Stimulated activated naive CD8-positive, alpha-beta T cell treated with anti-CD3 and anti-CD28 coated beads, Interleukin-15, Interleukin-2, amounts not matched to agents 100 ng/mL and 50 ng/mL, for 24 hours (primary cell): Measurements from ENCODE around the gene TFEB.

Experiments
- H3K27ac Mint-ChIP-seq: one replicate; pipeline ENCODE4 v1.8.0; 2021; ENCODE audit warnings: mild to moderate bottlenecking, mixed read lengths
- H3K27me3 Mint-ChIP-seq: one replicate; pipeline ENCODE4 v1.8.0; 2021; ENCODE audit warnings: mixed read lengths
- H3K36me3 Mint-ChIP-seq: one replicate; pipeline ENCODE4 v1.8.0; 2021; ENCODE audit warnings: low read depth, mixed read lengths
- H3K4me1 Mint-ChIP-seq: one replicate; pipeline ENCODE4 v1.8.0; 2021; ENCODE audit warnings: low read depth, mixed read lengths
- H3K4me3 Mint-ChIP-seq: one replicate; pipeline ENCODE4 v1.8.0; 2021; ENCODE audit warnings: mild to moderate bottlenecking, mixed read lengths
- H3K9me3 Mint-ChIP-seq: one replicate; pipeline ENCODE4 v1.8.0; 2021; ENCODE audit warnings: mixed read lengths

TFEB gene

DNA sequence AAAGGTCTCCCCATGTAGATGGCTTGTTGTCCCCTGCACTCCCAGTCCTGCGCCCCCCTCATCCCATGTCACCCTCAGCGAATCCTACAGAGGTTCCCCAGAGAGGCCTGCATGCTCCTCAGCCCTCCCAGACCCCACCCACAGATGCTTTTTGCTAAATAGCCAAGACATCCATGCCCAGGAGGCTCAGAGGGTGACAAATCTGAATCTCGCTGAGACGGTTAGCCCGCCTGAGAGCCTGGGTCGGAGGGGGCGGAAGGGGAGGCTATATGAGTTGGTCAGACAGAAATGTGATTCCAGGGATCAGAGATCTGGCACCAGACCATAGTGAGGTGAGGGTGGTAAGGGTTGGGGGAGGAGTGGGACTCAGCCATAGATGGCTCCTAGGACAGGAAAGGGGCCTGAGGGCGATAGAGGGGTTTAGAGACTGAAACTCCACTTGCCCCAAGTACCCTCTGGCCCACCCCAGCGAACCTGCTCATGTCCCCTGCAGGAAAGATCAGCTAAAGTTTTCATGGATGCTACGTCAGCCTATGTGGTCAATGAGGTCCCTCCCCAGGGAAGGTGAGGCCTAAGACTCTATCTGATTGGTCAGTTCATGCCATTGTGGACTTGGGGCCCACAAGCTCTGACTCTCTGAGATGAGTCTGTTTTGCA, 33.2 kb downstream of the TFEB start:
- no peak overlapping the region for H3K4me3 Mint-ChIP-seq
- peaks cover 37% of the 10 kb centered on the region for H3K4me1 Mint-ChIP-seq
- no peaks in the 10 kb centered on the region for H3K9me3 Mint-ChIP-seq
- no peaks in the 10 kb centered on the region for H3K36me3 Mint-ChIP-seq
- H3K27me3 Mint-ChIP-seq = no peaks in the 10 kb centered on the region
- H3K27ac Mint-ChIP-seq = no peak overlapping the region

DNA sequence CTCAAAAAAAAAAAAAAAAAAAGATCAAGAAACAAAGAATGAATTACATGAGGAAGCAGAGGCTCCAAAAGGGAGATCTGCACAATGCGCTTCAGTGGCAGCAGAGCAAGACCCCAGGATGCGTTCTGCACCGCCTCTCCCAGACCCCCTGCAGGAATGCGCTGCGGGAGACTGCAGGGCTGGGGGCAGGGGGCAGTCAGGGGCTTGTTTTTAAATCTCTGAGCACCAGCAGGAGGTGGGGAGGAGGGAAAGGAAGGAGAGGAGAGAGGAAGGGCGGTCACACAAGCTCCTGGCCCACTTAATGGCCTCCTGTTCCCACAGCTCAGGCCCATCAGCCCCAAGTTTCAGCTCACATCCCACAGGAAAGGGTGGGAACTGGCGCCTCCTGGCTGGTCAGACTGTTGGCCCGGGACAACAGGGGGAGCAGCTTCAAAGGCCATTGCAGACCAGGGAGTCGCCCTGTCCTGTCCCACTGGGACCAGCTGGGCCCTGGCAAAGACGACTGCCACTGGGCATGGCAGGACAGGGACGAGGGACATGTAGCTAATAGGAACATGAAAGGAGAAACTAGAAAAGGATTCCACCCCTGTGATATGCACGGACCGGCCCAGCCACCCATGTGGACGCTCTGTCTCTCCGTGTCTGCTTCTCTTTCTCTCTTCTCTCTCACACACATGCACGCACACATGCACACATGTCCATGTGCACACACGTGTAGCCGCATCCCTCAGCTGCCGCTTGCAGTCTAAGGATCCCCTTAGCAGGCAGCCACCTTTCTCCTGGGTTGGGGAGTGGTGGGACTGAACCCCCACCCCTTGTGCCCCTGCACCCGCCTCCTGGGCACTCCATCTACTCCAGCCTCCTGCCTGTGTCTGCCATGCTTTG, 34.7 kb downstream of the TFEB start:
- Mint-ChIP-seq H3K36me3 (no peaks in the 10 kb centered on the region), H3K4me1 (peaks cover 22% of the 10 kb centered on the region), H3K9me3 (no peaks in the 10 kb centered on the region), H3K27ac (no peak overlapping the region), H3K4me3 (no peak overlapping the region), H3K27me3 (no peaks in the 10 kb centered on the region)

DNA sequence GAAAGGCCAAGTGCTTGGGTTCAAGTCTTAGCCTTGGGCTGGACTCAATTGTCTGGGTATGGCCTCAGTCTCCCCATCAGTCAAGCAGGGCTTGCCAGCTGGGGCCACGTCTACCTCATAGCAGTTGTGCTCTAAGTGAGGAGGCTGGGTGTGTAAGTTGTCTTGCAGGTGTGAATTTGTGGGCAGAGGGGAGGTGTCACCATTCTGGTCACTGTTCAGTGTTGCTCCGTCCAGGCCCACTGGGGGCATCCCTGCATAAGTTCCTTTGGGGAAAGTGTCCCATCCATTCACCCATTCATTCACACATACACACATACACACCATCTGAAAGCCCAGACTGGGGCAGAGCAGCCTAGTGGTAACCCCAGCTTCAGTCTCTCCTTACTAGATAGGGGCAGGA, 36.3 kb downstream of the TFEB start:
- no peaks in the 10 kb centered on the region for H3K9me3 Mint-ChIP-seq
- no peaks in the 10 kb centered on the region for H3K27me3 Mint-ChIP-seq
- H3K27ac Mint-ChIP-seq = no peak overlapping the region
- no peaks in the 10 kb centered on the region for H3K36me3 Mint-ChIP-seq
- peaks cover 6% of the 10 kb centered on the region for H3K4me1 Mint-ChIP-seq
- H3K4me3 Mint-ChIP-seq = no peak overlapping the region

DNA sequence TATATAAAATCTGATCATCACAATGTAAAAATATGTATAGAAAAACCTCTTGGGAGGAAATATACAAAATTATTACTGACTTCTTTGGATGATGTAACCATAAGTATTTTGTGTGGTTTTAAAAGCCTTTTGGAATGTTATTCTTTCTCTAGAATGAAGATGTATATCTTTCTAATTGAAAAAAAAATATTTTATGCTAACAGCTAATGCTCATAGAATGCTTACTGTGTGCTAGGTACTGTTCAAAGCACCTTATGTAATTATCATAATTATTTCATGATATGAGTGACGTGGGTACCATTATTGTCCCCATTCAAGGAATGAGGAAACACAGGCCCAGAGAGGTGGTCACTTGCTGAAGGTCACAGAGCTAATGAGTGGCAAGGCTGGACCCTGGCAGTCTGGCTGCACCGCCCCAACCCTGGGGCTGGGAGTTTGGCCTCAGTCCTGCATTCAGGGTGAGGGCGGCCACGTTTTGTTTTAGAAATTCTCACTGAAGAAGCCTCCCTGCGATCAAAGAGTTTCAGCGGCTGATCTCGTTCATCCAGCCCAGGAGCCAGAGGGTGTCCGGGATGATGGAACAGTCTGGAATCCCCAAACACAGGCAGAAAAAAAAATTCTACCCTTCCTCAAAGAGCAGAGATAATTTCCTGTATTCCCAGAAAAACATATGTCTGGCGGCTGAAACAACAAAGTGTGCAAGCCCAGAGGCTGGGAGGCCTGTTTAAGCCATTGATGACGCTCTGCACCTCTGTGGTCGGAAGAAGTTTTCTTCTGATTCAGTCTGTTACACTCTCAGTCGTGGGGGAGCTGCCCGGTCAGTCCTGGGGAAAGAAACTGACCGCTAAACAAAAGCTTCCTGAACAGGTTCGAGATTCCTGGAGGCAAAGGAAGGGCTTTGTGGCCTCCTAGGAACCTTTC, 37.3 kb downstream of the TFEB start:
- H3K9me3 Mint-ChIP-seq = no peaks in the 10 kb centered on the region
- peak overlapping the region; percentile 8 for H3K27ac Mint-ChIP-seq
- peaks cover 6% of the 10 kb centered on the region for H3K4me1 Mint-ChIP-seq
- no peaks in the 10 kb centered on the region for H3K36me3 Mint-ChIP-seq
- H3K4me3 Mint-ChIP-seq = no peak overlapping the region
- H3K27me3 Mint-ChIP-seq = no peaks in the 10 kb centered on the region

DNA sequence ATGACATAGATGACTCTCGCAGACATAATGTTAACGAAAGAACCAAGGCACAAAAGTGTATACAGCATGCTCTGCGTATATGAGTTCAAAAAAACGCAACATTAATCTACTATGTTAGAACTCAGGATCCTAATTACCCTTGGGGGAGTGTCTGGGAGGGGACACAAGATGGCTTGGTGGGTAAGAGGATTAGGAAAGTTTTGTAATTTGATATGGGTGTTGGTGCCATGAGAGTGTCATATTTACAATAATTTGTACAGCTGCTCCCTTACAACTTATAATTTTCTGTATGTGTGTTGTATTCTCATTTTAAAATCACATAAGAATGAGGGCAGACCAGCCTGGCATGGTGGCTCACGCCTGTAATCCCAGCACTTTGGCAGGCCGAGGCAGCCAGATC, 38.6 kb downstream of the TFEB start:
- no peak overlapping the region for H3K27ac Mint-ChIP-seq
- H3K36me3 Mint-ChIP-seq = no peaks in the 10 kb centered on the region
- H3K27me3 Mint-ChIP-seq = no peaks in the 10 kb centered on the region
- H3K4me3 Mint-ChIP-seq = no peak overlapping the region
- H3K4me1 Mint-ChIP-seq = peaks cover 6% of the 10 kb centered on the region
- H3K9me3 Mint-ChIP-seq = no peaks in the 10 kb centered on the region

DNA sequence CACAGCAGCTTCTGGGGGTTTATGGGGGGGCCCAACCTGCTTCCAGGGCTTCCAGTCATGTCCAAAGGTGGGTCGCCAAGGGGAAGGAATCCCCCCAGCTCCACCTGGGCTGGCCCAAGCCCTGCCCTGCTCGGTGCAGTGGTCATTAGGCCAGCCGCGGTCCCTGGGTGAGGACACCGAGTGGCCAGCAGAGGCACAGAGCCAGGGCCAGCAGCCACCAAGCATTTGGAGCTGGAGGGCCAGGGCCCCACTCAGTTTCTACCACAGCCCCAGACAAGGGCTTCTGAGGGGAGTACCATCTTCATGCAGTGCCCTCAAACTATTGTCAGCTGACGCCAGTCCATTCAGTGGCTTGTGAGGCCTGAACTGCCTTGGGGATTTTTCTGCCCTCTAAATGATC, 39.6 kb downstream of the TFEB start:
- Mint-ChIP-seq H3K4me1 (no peaks in the 10 kb centered on the region), H3K36me3 (no peaks in the 10 kb centered on the region), H3K4me3 (no peak overlapping the region), H3K27me3 (no peaks in the 10 kb centered on the region), H3K27ac (no peak overlapping the region), H3K9me3 (no peaks in the 10 kb centered on the region)

DNA sequence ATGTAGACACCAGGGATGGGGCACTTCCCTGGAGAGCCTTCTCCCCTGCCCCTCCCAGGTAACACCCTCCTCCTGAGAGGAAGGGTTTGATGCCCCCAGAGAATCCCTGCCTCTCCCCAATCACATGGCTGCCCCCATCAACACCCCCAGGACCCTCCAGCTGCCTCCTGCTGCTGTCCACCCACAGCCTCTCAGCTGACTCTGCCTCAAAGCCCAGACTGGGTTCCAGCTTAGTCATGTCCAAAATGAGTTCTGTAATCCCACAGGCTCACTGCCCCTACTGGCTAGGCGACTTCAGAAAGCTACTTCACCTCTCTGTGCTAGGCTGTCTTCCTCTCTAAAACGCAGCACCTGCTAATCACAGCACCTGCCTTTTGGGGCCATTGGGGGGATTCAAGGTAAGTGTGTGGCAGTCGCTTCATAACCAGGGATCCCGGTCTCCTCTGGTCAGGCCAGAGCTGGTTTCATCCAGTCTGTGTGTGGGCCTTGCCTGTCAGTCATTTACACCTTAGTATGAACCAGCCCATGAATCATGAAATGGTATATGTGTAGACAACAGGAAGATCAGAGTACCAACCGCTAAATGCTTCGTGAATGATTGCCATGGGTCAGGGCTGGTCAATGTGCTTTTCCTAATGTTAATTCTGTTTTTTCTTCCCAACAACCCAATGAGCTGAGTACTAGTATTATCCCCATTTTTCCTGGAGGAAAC, 40.4 kb downstream of the TFEB start:
- Mint-ChIP-seq H3K27me3 (no peaks in the 10 kb centered on the region), H3K36me3 (no peaks in the 10 kb centered on the region), H3K4me1 (no peaks in the 10 kb centered on the region), H3K9me3 (no peaks in the 10 kb centered on the region), H3K27ac (no peak overlapping the region), H3K4me3 (no peak overlapping the region)

DNA sequence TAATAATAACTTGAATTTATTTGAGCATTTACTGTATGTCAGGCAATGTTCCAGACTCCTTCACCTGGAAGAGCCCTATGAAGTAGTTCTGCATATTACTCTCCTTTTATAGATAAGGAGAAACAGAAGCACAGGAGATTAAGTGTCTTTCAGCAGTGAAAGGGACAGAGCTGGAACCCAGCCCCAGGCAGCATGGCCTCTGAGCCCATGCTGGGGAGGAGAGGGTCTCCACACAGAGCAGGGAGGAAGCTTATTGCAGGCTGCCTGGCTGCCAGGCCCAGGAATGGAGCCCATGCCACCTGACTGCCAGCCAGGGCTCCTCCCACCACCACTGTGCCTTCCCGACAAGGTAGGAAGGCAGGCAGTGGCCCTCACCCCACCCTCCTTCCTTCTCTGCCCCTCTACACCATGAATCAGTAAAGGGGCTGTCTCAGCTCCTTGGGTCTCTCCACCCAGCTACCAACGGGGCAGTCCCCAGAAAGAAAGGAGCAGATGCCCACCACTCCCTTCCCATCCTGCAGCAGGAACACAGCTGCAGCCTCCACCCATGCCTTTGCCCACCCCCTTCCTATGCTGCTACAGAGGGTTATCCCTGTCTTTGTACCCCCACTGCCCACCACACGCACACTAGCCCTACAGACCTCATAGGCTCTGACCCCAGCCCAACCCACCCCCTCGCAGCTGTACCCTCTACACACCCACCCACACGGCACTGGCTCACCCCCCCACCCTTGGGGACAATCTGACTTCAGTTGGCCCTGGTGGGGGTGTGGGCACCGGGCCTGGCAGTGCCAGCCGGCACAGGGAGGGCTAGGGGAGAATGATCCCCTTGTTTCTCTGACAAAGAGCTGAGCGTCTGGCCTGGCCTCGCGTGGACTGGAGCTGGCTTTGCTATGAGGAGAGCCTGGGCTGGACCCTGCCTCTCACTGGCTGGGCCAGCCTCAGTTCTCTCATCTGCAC, 41.8 kb downstream of the TFEB start:
- no peaks in the 10 kb centered on the region for H3K36me3 Mint-ChIP-seq
- H3K27ac Mint-ChIP-seq = no peak overlapping the region
- no peak overlapping the region for H3K4me3 Mint-ChIP-seq
- H3K27me3 Mint-ChIP-seq = no peaks in the 10 kb centered on the region
- no peaks in the 10 kb centered on the region for H3K9me3 Mint-ChIP-seq
- H3K4me1 Mint-ChIP-seq = no peaks in the 10 kb centered on the region

DNA sequence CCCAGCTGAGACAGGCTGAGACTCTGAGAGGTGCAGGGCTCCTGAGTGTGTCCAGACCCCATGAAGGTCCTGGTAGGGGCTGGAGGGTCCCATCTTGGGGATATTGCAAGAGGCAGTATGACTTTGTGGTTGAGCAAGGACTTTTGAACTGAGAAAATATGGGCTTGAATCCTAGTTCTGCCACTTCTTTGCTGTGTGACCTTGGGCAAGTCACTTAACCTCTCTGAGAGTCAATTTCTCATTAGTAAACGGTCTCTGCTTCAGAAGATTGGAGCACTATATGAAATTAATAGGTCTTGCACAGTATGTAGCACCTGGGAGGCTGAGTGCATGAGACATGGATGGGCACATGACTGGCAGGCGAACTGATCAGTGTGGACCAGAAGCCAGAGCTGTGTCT, 42.7 kb downstream of the TFEB start:
- no peak overlapping the region for H3K4me3 Mint-ChIP-seq
- H3K4me1 Mint-ChIP-seq = no peaks in the 10 kb centered on the region
- no peaks in the 10 kb centered on the region for H3K27me3 Mint-ChIP-seq
- no peak overlapping the region for H3K27ac Mint-ChIP-seq
- no peaks in the 10 kb centered on the region for H3K36me3 Mint-ChIP-seq
- H3K9me3 Mint-ChIP-seq = no peaks in the 10 kb centered on the region

DNA sequence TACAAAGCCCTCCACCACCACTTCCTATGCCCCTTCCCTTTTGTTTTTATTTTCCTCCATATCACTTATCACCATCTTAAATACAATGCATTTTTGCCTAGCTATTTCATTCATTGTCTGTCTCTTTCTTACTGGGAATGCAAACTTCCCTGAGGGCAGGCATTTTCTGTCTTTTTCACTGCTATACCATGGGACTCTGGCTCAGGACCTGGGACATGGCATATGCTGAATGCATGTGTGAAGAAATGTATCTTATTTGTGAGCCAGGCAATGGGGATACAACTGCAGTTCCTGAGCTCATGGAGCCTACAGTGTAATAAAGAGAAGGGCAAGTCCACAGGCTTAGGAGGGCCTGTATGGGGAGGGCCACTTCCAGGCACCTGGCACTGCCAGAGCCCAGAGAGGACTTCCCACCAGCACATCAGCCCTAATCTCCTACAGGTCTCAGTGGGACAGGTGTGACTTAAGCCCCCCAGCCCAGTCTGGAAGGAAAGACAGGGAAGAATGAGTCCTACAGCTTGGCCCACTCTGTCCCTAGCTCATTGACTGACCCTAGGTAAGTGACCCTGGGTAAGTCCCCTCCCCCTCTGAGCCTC, 43.2 kb downstream of the TFEB start:
- no peak overlapping the region for H3K27ac Mint-ChIP-seq
- no peaks in the 10 kb centered on the region for H3K27me3 Mint-ChIP-seq
- H3K4me1 Mint-ChIP-seq = no peaks in the 10 kb centered on the region
- H3K36me3 Mint-ChIP-seq = no peaks in the 10 kb centered on the region
- H3K4me3 Mint-ChIP-seq = no peak overlapping the region
- H3K9me3 Mint-ChIP-seq = no peaks in the 10 kb centered on the region

DNA sequence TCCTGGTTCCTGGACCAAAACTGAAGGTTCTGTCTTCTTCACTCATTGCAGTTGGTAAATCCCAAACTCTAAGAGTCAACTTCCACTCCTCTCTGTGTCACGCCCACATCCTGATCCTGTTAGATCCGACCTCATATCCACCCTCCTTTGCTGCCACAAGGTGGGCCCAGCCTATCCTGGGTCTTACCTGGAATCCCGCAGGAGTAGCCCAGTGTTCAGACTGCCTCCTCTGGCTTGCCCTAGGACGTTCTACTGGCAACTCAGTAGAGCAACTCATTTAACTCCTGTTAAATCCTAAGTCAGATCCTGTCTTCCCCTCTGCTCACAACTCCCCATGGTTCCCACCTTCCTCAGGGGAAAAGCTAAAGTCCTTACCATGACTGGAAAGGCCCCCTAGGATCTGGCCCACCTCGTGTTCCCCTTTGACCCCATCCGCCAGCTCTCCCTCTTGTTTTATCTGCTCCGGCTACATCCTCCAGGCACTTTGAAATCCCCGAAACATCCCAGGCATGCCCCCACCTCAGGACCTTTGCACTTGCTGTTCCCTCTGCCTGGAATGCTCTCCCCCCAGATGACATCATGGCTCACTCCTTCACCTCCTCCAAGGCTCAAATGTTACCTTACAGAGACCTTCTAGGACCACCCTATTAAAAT, 43.9 kb downstream of the TFEB start:
- Mint-ChIP-seq H3K27ac (no peak overlapping the region), H3K4me1 (no peaks in the 10 kb centered on the region), H3K36me3 (no peaks in the 10 kb centered on the region)

DNA sequence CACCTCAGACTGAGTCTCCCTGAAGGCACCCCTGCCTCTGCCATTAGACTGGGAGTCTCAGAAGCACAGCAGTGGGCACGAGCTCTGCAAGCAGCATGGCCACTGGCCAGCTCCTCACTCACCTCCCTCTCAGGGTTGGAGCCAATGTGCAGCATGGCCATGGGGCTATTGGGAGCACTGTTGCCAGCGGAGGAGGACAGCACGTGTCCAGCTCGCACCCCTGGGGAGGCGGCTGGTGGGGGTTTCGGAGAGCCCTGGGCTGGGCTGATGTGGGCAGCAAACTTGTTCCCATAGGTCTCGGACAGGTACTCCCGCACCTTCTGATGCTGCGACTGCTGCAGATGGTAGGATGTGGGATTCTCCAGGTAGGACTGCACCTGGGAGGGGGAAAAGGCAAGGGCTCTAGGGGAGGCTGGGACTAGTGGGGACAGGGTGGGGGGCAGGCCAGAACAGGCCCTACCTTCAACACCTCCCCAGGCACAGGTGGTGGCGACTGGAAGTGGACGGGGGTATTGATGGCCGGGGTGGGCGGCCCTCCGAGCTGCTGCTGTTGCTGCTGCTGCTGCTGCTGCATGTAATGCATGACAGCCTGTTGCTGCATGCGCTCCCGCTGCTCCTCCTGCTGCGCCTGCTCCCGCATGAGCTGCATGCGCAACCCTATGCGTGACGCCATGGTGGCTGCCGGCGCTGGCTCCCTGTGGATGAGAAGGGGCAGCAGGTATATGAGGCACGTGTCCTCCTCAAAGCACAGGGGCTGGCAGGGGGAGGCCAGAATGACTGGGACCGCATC, 44.7 kb downstream of the TFEB start:
- Mint-ChIP-seq H3K4me1 (no peaks in the 10 kb centered on the region), H3K9me3 (no peaks in the 10 kb centered on the region), H3K27me3 (no peaks in the 10 kb centered on the region), H3K36me3 (no peaks in the 10 kb centered on the region), H3K27ac (no peak overlapping the region), H3K4me3 (no peak overlapping the region)

More for the DNA sequence above, 43.9 kb downstream of the TFEB start:
- H3K9me3 Mint-ChIP-seq = no peaks in the 10 kb centered on the region
- H3K4me3 Mint-ChIP-seq = no peak overlapping the region
- H3K27me3 Mint-ChIP-seq = no peaks in the 10 kb centered on the region
